Neuron (in vitro differentiated cells): ENCODE measurements around the gene TCF7L2.
"Not testable (repeated sequence)": the region's sequence is repeated elsewhere in the genome, so short reads cannot be mapped to it uniquely, and the experiment has no call there.

Experiments used
- H2AFZ ChIP-seq: one replicate; pipeline ENCODE4 v1.6.1; 2013; ENCODE audit warnings: low read depth, mild to moderate bottlenecking, inconsistent platforms, low read length, moderate library complexity
- H3K27me3 ChIP-seq: one replicate; pipeline ENCODE4 v1.6.1; 2013; ENCODE audit warnings: low read length; ENCODE audit not compliant: insufficient read depth
- H3K36me3 ChIP-seq: one replicate; pipeline ENCODE4 v1.6.1; 2013; ENCODE audit warnings: low read length; ENCODE audit not compliant: insufficient read depth
- H3K4me1 ChIP-seq: one replicate; pipeline ENCODE4 v1.6.1; 2013; ENCODE audit warnings: low read length; ENCODE audit not compliant: insufficient read depth
- H3K4me3 ChIP-seq: 2 replicates; pipeline ENCODE4 v1.5.1; 2013; ENCODE audit warnings: mild to moderate bottlenecking, low read length, moderate library complexity
- H3K9me3 ChIP-seq: one replicate; pipeline ENCODE4 v1.6.1; 2013; ENCODE audit warnings: low read length

The TCF7L2 gene

GRCh38 chr10:113108194-113108835, 158.3 kb downstream of the TCF7L2 start:
- Histone ChIP-seq H2AFZ (no peak overlapping the region), H3K4me1 (peaks cover 14% of the 10 kb centered on the region), H3K9me3 (no peaks in the 10 kb centered on the region), H3K27me3 (no peaks in the 10 kb centered on the region), H3K4me3 (no peak overlapping the region), H3K36me3 (no peaks in the 10 kb centered on the region)

- Histone ChIP-seq H3K4me3 (no peak overlapping the region), H3K27me3 (no peaks in the 10 kb centered on the region), H3K4me1 (peaks cover 14% of the 10 kb centered on the region), H2AFZ (no peak overlapping the region), H3K36me3 (no peaks in the 10 kb centered on the region), H3K9me3 (no peaks in the 10 kb centered on the region)
Measured at GRCh38 chr10:113108948-113109347, 158.9 kb downstream of the TCF7L2 start.

- peaks cover 14% of the 10 kb centered on the region for H3K4me1 ChIP-seq
- H3K4me3 ChIP-seq, H3K27me3 ChIP-seq, H3K36me3 ChIP-seq, H3K9me3 ChIP-seq, H2AFZ ChIP-seq: not testable (repeated sequence)
Measured at GRCh38 chr10:113109482-113109881, 159.4 kb downstream of the TCF7L2 start.

GRCh38 chr10:113111260-113111659, 161.2 kb downstream of the TCF7L2 start:
- no peaks in the 10 kb centered on the region for H3K27me3 ChIP-seq
- H3K9me3 ChIP-seq, result no peaks in the 10 kb centered on the region
- no peak overlapping the region for H2AFZ ChIP-seq

GRCh38 chr10:113111900-113112853, 162.1 kb downstream of the TCF7L2 start:
- H3K4me1 ChIP-seq, result peaks cover 19% of the 10 kb centered on the region
- H3K4me3 ChIP-seq, result no peak overlapping the region
- no peak overlapping the region for H2AFZ ChIP-seq
- no peaks in the 10 kb centered on the region for H3K27me3 ChIP-seq
- no peaks in the 10 kb centered on the region for H3K9me3 ChIP-seq
- H3K36me3 ChIP-seq, result peaks cover 2% of the 10 kb centered on the region

More at GRCh38 chr10:113111260-113111659, 161.2 kb downstream of the TCF7L2 start:
- Histone ChIP-seq H3K4me1 (peaks cover 14% of the 10 kb centered on the region), H3K4me3 (no peak overlapping the region), H3K36me3 (peaks cover 2% of the 10 kb centered on the region)

- Histone ChIP-seq H2AFZ (no peak overlapping the region), H3K4me1 (peaks cover 17% of the 10 kb centered on the region), H3K36me3 (peaks cover 2% of the 10 kb centered on the region), H3K9me3 (no peaks in the 10 kb centered on the region), H3K27me3 (no peaks in the 10 kb centered on the region), H3K4me3 (no peak overlapping the region)
Measured at GRCh38 chr10:113113241-113113640, 163.2 kb downstream of the TCF7L2 start.

- Histone ChIP-seq H3K36me3 (peaks cover 2% of the 10 kb centered on the region), H3K9me3 (no peaks in the 10 kb centered on the region), H3K27me3 (no peaks in the 10 kb centered on the region), H3K4me1 (peaks cover 11% of the 10 kb centered on the region), H3K4me3 (no peak overlapping the region), H2AFZ (no peak overlapping the region)
Measured at GRCh38 chr10:113113918-113114317, 163.9 kb downstream of the TCF7L2 start.

- Histone ChIP-seq H3K27me3 (no peaks in the 10 kb centered on the region), H3K36me3 (peaks cover 2% of the 10 kb centered on the region), H2AFZ (no peak overlapping the region), H3K4me3 (no peak overlapping the region), H3K4me1 (peaks cover 10% of the 10 kb centered on the region), H3K9me3 (no peaks in the 10 kb centered on the region)
Measured at GRCh38 chr10:113115556-113115955, 165.5 kb downstream of the TCF7L2 start.

- no peak overlapping the region for H2AFZ ChIP-seq
- H3K9me3 ChIP-seq, result no peaks in the 10 kb centered on the region
- peaks cover 2% of the 10 kb centered on the region for H3K36me3 ChIP-seq
- no peak overlapping the region for H3K4me3 ChIP-seq
- H3K27me3 ChIP-seq, result no peaks in the 10 kb centered on the region
- peaks cover 13% of the 10 kb centered on the region for H3K4me1 ChIP-seq
Measured at GRCh38 chr10:113118882-113119281, 168.8 kb downstream of the TCF7L2 start.

GRCh38 chr10:113119801-113120200, 169.8 kb downstream of the TCF7L2 start:
- Histone ChIP-seq H3K27me3 (no peaks in the 10 kb centered on the region), H3K9me3 (no peaks in the 10 kb centered on the region), H3K4me1 (peaks cover 18% of the 10 kb centered on the region), H3K4me3 (no peak overlapping the region), H3K36me3 (peaks cover 2% of the 10 kb centered on the region), H2AFZ (no peak overlapping the region)

GRCh38 chr10:113121153-113121552, 171.1 kb downstream of the TCF7L2 start:
- H3K27me3 ChIP-seq, result no peaks in the 10 kb centered on the region
- H3K9me3 ChIP-seq, result no peaks in the 10 kb centered on the region
- H3K4me3 ChIP-seq, result no peak overlapping the region
- no peaks in the 10 kb centered on the region for H3K36me3 ChIP-seq
- no peak overlapping the region for H2AFZ ChIP-seq
- peaks cover 31% of the 10 kb centered on the region for H3K4me1 ChIP-seq

GRCh38 chr10:113122947-113123346, 172.9 kb downstream of the TCF7L2 start:
- Histone ChIP-seq H3K27me3 (no peaks in the 10 kb centered on the region), H3K9me3 (no peaks in the 10 kb centered on the region), H3K4me3 (no peak overlapping the region), H3K4me1 (peaks cover 38% of the 10 kb centered on the region), H2AFZ (no peak overlapping the region), H3K36me3 (no peaks in the 10 kb centered on the region)

GRCh38 chr10:113124724-113125123, 174.7 kb downstream of the TCF7L2 start:
- no peaks in the 10 kb centered on the region for H3K27me3 ChIP-seq
- H3K4me3 ChIP-seq, result no peak overlapping the region
- H3K4me1 ChIP-seq, result peaks cover 56% of the 10 kb centered on the region
- no peaks in the 10 kb centered on the region for H3K9me3 ChIP-seq
- H2AFZ ChIP-seq, result no peak overlapping the region
- H3K36me3 ChIP-seq, result no peaks in the 10 kb centered on the region
